Measurements from ENCODE around the gene NISCH.

GRCh38 chr3:52521488-52521824 is 66.1 kb downstream of the NISCH start:
- TF ChIP-seq CTCF (optimal IDR thresholded peaks at IDR 0.05 in 1 of 3, IDR thresholded peaks at IDR 0.05 in 1 of 3, conservative IDR thresholded peaks at IDR 0.05 in 1 of 3; ENCODE audit: extremely low read depth in 1 of 3, insufficient read depth in 2 of 3, low read length in 3 of 3) (no peak), EZH2 (IDR thresholded peaks at IDR 0.05; ENCODE audit: low read length) (no peak)
